ENCODE results near the gene DLL4. TPM values are rescaled to one million over a fixed set of nuclear protein-coding genes. Genes with fewer than 3 reads are reported as not detected.

The DLL4 gene
- total and polyA plus RNA-seq, 10 of the 15 experiments (the other 5 are each of a cell fraction or from before 2014, with no cell fraction given) = 0.04 to 0.16 (median 0.09) TPM; not detected in 6

GRCh38 chr15:40918799-40919392 is 10.2 kb upstream of the DLL4 start:
- Histone ChIP-seq H3K79me2 (ENCODE audit: control insufficient read depth, insufficient read depth, low read length) (no peaks in the 10 kb centered on the region), H2AFZ (ENCODE audit: control insufficient read depth, low read depth, low read length) (no peak overlapping the region), H3K36me3 (ENCODE audit: control insufficient read depth in 2 of 2, insufficient read depth in 2 of 2, low read length in 1 of 2) (no peaks in the 10 kb centered on the region), H3K4me1 (ENCODE audit: control insufficient read depth, insufficient read depth, low read length) (no peaks in the 10 kb centered on the region), H3K27me3 (replicated peaks in 1 of 2; ENCODE audit: control insufficient read depth in 2 of 2, insufficient read depth in 2 of 2, low read length in 1 of 2) (no peaks in the 10 kb centered on the region; a peak in 2 of 4 replicates), H4K20me1 (ENCODE audit: control insufficient read depth, insufficient read depth) (no peaks in the 10 kb centered on the region), H3K4me3 (no peak overlapping the region), H3K9me3 (replicated peaks; ENCODE audit: control insufficient read depth, insufficient read depth, low read length) (no peaks in the 10 kb centered on the region), H3K4me2 (ENCODE audit: control insufficient read depth, insufficient read depth) (no peak overlapping the region), H3K27ac (ENCODE audit: control insufficient read depth, insufficient read depth) (no peak overlapping the region), H3K9ac (ENCODE audit: control insufficient read depth, insufficient read depth, low read length) (no peak overlapping the region)
- ChIA-PET CTCF (interaction anchor here (1.0 to 6.1 kb wide), 5 partner anchors 7 to 269 kb away, joined by 3 to 30 read pairs (median 6); no protein-coding TSS in a partner anchor), RAD21 (ENCODE audit: unreplicated experiment) (no interaction called here), SMC1A (ENCODE audit: uncharacterized antibody, unreplicated experiment) (interaction anchor here (1.1 kb wide), 1 partner anchor 48 kb away, joined by 3 read pairs; no protein-coding TSS in a partner anchor), POLR2A (no interaction called here)
- TF ChIP-seq RFX5 (IDR thresholded peaks at IDR 0.05; ENCODE audit: low read depth, low read length) = no peak
- no peak for TF ChIP-seq SMAD1 (IDR thresholded peaks at IDR 0.05; ENCODE audit: low read depth, partially characterized antibody)
- no peak for TF ChIP-seq ZNF274 (IDR thresholded peaks at IDR 0.05; ENCODE audit: insufficient read depth, insufficient read length)
- no peak for TF ChIP-seq HDAC2 (IDR thresholded peaks at IDR 0.05)
- no peak for TF ChIP-seq POLR2AphosphoS2 (IDR thresholded peaks at IDR 0.05; ENCODE audit: low read depth, low read length)
- TF ChIP-seq TBL1XR1 (IDR thresholded peaks at IDR 0.05; ENCODE audit: low read depth, low read length) = no peak
- TF ChIP-seq NRF1 (conservative IDR thresholded peaks at IDR 0.05; ENCODE audit: low read depth, low read length) = no peak
- no peak for TF ChIP-seq ATF3 (IDR thresholded peaks at IDR 0.05; ENCODE audit: borderline replicate concordance, extremely low read depth, low read depth, low read length)
- TF ChIP-seq REST (IDR thresholded peaks at IDR 0.05; ENCODE audit: low read depth, low read length) = no peak
- no peak for TF ChIP-seq PML (IDR thresholded peaks at IDR 0.05; ENCODE audit: low read length)
- no peak for TF ChIP-seq USF2 (IDR thresholded peaks at IDR 0.05; ENCODE audit: borderline replicate concordance, low read depth, low read length)
- no peak for TF ChIP-seq HCFC1 (IDR thresholded peaks at IDR 0.05; ENCODE audit: low read length)
- no peak for TF ChIP-seq EGR1 (IDR thresholded peaks at IDR 0.05; ENCODE audit: borderline replicate concordance in 1 of 2, low read depth in 2 of 2, low read length in 2 of 2)
- no peak for TF ChIP-seq SUZ12 (IDR thresholded peaks at IDR 0.05; ENCODE audit: unreplicated experiment)
- DNase-seq (ENCODE audit: low read depth, low spot score) (no peak), ATAC-seq (no peak), FAIRE-seq (no peak)
- whole genome bisulfite sequencing (ENCODE audit: insufficient coverage, insufficient replicate concordance, low lambda C conversion rate, missing lambda C conversion rate) = 47% methylated on average over 19 of the region's 19 CpGs
- in situ Hi-C loops (cut with MboI) = no loop called here
- BruUV-seq (replicated peaks) = no TSS peak
- intact Hi-C loops (cut with micrococcal nuclease; ENCODE audit: unreplicated experiment) = no loop called here

All from GM12878 (cell line).